Activated CD4-positive, alpha-beta T cell treated with anti-CD3 and anti-CD28 coated beads, Interleukin-2, amount 10 ng/mL, durations not matched to agents 24 days and 14 days (primary cell): ENCODE data around the gene VHLL. TPM values are rescaled to one million over a fixed set of nuclear protein-coding genes. Genes with fewer than 3 reads are reported as not detected.

Experiments used
- DNase-seq: peaks from one replicate; pipeline ENCODE4 v3.0.0; 2022
- H3K27ac Mint-ChIP-seq: one replicate; pipeline ENCODE4 v1.8.0; 2022; ENCODE audit warnings: mild to moderate bottlenecking, mixed read lengths
- H3K27me3 Mint-ChIP-seq: one replicate; pipeline ENCODE4 v1.8.0; 2022; ENCODE audit warnings: mixed read lengths
- H3K36me3 Mint-ChIP-seq: one replicate; pipeline ENCODE4 v1.8.0; 2022; ENCODE audit warnings: low read depth, mild to moderate bottlenecking, mixed read lengths
- H3K4me1 Mint-ChIP-seq: one replicate; pipeline ENCODE4 v1.8.0; 2021; ENCODE audit warnings: mixed read lengths
- H3K4me3 Mint-ChIP-seq: one replicate; pipeline ENCODE4 v1.8.0; 2022; ENCODE audit warnings: mild to moderate bottlenecking, moderate library complexity, mixed read lengths
- H3K9me3 Mint-ChIP-seq: one replicate; pipeline ENCODE4 v1.8.0; 2021; ENCODE audit warnings: mixed read lengths
- intact Hi-C: fragments of 100-400 bp; cut with micrococcal nuclease; formaldehyde crosslinking; loops from one replicate; pipeline ENCODE4 v1.15.1; 2023
- total RNA-seq: library from RNA; stranded (reverse); gene quantifications from 2 replicates; pipeline ENCODE4 v1.2.3, GENCODE V29; 2022

VHLL gene
- total RNA-seq, 1 donor from 2014 or later = 0.54 TPM

DNA sequence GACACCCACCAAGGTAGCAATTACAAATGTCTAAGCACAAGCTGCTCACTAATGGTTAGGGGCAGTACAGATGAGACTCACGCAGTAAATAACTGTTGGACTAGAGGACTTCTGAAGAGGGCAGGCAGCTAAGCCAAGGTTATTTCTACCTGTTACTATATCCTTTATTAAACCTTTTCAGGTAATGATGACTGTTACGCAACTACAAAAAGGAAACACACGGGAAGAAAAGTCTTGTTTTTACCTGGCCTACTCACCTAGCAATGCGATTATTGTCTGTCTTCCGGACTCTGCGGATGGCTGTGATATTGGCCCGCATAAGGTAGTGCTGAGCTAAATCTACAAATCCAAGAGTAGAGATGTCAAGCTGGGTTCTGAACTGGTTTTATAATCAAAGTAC is 17.8 kb upstream of the VHLL start:
- Mint-ChIP-seq H3K36me3 (peaks cover 75% of the 10 kb centered on the region), H3K27me3 (no peaks in the 10 kb centered on the region), H3K4me3 (no peak overlapping the region), H3K4me1 (no peaks in the 10 kb centered on the region), H3K9me3 (no peaks in the 10 kb centered on the region), H3K27ac (no peak overlapping the region)
- no peak for DNase-seq
- intact Hi-C loops = loop anchor here (5.0 kb wide), 1 partner anchor 170 kb away; no protein-coding TSS in a partner anchor

DNA sequence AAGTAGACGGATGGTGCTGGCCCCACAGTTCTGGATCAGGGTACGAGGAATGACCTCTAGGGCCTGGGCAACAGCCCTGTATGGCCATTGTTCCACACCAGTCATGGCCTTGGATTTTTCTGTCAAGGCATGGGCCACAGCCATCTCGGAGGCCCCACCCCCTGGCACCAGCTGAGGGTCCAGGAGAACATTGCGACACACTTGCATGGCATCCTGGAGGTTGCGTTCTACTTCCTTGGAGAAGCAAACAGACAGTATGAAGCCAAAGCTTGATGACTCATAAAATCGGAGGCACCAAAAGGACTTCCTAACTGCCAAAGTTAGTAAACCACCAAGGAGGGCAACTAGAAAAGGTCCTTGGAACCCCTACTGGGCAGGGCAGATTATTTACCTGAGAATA is 11.9 kb upstream of the VHLL start:
- no peak for DNase-seq
- Mint-ChIP-seq H3K36me3 (peaks cover 62% of the 10 kb centered on the region), H3K9me3 (no peaks in the 10 kb centered on the region), H3K27ac (no peak overlapping the region), H3K4me3 (no peak overlapping the region), H3K4me1 (no peaks in the 10 kb centered on the region), H3K27me3 (no peaks in the 10 kb centered on the region)
- intact Hi-C loops = no loop called here

DNA sequence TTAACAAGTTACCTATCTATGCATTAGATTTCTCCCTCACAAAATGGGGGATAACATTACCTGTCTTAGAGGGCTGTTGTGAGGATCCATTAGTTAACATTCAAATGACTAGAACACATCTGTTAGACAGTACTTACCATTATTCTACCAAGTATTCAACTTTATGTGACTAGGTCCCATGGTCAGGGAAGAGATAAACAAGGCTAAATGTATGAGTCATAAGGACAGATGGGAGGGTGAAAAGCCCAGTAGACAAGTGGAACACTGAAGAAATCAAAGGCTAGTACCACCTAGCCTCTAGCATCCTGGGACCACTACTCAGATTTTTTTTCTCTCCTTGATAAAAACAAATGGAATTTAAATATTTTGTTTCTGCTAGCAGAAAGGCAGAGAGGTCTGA is 9.0 kb upstream of the VHLL start:
- Mint-ChIP-seq H3K4me1 (no peaks in the 10 kb centered on the region), H3K27ac (no peak overlapping the region)
- intact Hi-C loops = no loop called here

DNA sequence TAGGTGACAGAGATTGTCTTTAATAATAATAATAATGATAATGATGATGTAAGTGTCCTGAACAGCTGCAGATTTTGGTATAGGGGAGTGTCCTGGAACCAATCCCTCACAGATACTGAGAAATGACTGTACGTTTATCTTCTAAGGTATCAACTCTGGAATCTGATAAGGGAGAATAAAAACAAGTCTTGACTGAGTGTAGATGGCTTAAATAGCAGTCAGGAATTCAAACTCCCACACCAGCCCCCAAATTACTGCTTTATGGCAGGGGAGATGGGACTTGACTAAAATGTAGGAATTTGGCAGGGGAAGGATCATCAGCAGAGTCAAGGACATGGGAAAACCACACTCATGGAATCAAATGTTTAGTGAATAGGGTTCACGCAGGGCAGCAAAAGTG is 6.1 kb upstream of the VHLL start:
- Mint-ChIP-seq H3K36me3 (peaks cover 27% of the 10 kb centered on the region), H3K27me3 (no peaks in the 10 kb centered on the region), H3K9me3 (no peaks in the 10 kb centered on the region), H3K4me1 (no peaks in the 10 kb centered on the region), H3K27ac (no peak overlapping the region), H3K4me3 (no peak overlapping the region)
- intact Hi-C loops = no loop called here
- no peak for DNase-seq

More for the DNA sequence above, 9.0 kb upstream of the VHLL start:
- no peak for DNase-seq
- no peaks in the 10 kb centered on the region for H3K27me3 Mint-ChIP-seq
- no peak overlapping the region for H3K4me3 Mint-ChIP-seq
- peaks cover 44% of the 10 kb centered on the region for H3K36me3 Mint-ChIP-seq
- H3K9me3 Mint-ChIP-seq = no peaks in the 10 kb centered on the region

DNA sequence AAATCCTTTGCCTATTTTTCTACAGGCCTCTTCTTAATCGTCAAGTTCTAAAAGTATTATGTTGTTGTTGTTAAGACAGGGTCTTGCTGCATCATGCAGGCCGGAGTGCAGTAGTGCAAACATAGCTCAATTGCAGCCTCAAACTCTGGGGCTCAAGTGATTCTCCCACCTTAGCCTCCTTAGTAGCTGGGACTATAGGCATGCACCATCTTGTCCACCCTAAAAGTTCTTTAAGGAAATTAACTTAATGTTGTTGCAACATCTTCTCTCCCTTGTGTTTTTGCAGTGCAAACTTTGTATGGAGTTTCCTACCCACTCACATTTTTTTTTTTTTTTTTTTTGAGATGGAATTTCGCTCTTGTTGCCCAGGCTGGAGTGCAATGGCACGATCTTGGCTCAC is 4.1 kb upstream of the VHLL start:
- no peaks in the 10 kb centered on the region for H3K27me3 Mint-ChIP-seq
- DNase-seq = no peak
- intact Hi-C loops = no loop called here
- H3K4me3 Mint-ChIP-seq = no peak overlapping the region
- H3K4me1 Mint-ChIP-seq = no peaks in the 10 kb centered on the region
- H3K27ac Mint-ChIP-seq = no peak overlapping the region
- no peaks in the 10 kb centered on the region for H3K9me3 Mint-ChIP-seq
- H3K36me3 Mint-ChIP-seq = peaks cover 14% of the 10 kb centered on the region

DNA sequence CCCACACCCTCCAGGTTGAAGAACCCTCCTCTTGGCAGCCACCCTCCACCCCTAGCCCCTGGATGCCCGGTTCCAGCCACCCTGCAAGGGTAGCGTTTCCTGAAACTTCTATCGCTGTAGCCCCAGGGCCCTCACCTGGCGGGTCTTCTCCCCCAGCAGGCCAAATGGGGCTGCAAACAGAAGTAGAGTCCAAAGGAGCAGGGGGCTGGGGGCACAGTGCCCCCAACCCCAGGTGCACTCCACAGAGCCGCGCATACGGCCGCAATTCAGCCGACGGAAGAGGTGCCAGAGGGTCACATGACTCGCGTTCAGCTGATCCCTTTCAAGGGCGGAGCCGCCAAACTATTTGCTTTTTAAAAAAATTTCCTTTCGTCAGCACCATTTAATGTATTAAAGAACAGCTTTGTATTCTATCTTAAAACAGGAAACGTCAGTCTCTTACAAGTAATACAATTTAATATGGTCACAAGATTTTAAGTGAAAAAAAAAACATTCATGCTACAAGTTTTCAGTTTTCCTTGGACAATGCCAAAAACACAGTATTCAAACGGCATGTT is 3.6 kb downstream of the VHLL start, which contains the start of gene GLMP:
Gene GLMP, minus strand, starts transcription at position 289 of the 557 bp plus-strand sequence. Its CDS starts 34 bp downstream, at position 255.
- peaks cover 18% of the 10 kb centered on the region for H3K4me1 Mint-ChIP-seq
- H3K27me3 Mint-ChIP-seq = no peaks in the 10 kb centered on the region
- H3K4me3 Mint-ChIP-seq = peak within 1 kb of the TSS; percentile 93
- peak within 1 kb of the TSS; percentile 74 for H3K27ac Mint-ChIP-seq
- peak; percentile 88 for DNase-seq
- H3K9me3 Mint-ChIP-seq = no peaks in the 10 kb centered on the region
- H3K36me3 Mint-ChIP-seq = peaks cover 4% of the 10 kb centered on the region
- intact Hi-C loops = loop anchor here (1.0 kb wide), 1 partner anchor 12 kb away; no protein-coding TSS in a partner anchor

DNA sequence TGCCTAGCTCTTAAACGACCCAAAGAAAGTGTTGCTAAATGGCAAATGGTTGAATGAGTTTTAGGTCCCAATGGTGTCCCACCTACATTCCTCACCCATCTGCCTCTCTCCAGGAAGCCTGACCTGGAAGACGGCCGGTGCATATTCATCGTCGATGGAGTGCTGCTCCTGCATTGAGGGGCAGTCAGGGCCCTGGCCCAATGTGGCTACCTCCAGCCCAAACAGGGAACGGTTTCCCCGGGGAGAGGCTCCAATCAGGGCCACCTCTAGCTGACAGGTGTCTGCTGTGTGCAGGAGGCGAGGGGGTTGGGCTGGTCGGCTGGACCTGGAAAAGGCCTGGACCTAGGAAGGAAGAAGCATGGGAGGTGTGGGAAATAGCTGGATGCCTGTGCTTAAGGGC is 5.2 kb downstream of the VHLL start:
- no peak overlapping the region for H3K27ac Mint-ChIP-seq
- H3K36me3 Mint-ChIP-seq = peaks cover 6% of the 10 kb centered on the region
- H3K4me1 Mint-ChIP-seq = peaks cover 18% of the 10 kb centered on the region
- intact Hi-C loops = no loop called here
- H3K4me3 Mint-ChIP-seq = no peak overlapping the region
- DNase-seq = no peak
- no peaks in the 10 kb centered on the region for H3K27me3 Mint-ChIP-seq
- H3K9me3 Mint-ChIP-seq = no peaks in the 10 kb centered on the region

DNA sequence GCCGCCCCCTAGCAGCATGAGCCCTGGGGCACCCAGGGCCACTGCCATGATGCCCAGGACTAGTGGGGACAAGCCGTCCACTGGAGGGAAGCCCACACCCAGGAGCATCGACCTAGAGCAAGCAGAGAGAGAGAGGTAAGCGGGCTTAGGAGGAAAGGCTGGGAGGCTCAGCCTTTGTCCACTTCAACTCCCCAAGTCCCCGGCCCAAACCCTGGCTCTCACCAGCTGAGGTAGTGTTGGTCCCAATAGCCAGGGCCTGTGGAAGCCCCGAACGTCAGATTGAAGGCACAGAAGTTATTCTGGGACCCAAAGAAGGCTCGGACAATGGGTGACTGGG is 6.0 kb downstream of the VHLL start:
- intact Hi-C loops = no loop called here
- no peak overlapping the region for H3K27ac Mint-ChIP-seq
- H3K4me1 Mint-ChIP-seq = peaks cover 18% of the 10 kb centered on the region
- H3K27me3 Mint-ChIP-seq = no peaks in the 10 kb centered on the region
- no peaks in the 10 kb centered on the region for H3K9me3 Mint-ChIP-seq
- no peak overlapping the region for H3K4me3 Mint-ChIP-seq
- DNase-seq = no peak
- H3K36me3 Mint-ChIP-seq = peaks cover 9% of the 10 kb centered on the region

DNA sequence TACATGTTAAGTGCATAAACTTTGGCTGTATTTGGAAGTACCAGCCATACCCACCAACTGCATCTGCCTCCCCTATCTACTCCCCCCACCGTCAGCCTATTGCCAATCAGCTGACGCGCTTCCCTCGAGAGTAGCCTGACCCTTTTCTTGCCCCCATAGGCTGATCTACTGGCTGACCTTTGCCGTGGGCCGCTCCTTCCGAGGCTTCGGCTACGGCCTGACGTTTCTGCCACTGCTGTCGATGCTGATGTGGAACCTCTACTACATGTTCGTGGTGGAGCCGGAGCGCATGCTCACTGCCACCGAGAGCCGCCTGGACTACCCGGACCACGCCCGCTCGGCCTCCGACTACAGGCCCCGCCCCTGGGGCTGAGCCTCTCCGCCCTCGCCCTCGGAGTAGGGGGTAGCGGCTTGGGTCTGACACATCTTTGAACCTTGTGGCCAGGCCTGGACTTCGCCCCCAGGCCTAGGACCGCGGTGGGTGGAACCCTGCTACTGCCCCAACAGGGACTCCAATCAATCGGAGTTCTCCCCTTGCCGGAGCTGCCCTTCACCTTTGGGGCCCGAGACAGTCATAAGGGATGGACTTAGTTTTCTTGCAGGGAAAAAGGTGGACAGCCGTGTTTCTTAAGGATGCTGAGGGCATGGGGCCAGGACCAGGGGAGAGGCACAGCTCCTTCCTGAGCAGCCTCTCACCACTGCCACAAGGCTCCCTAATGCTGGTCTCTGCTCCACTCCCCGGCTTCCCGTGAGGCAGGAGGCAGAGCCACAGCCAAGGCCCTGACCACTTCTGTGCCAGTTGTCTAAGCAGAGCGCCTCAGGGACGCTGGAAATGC is 7.7 kb downstream of the VHLL start:
- H3K27me3 Mint-ChIP-seq = no peaks in the 10 kb centered on the region
- intact Hi-C loops = no loop called here
- H3K36me3 Mint-ChIP-seq = peaks cover 9% of the 10 kb centered on the region
- peak overlapping the region; percentile 50 for H3K4me3 Mint-ChIP-seq
- peak; percentile 67 for DNase-seq
- H3K9me3 Mint-ChIP-seq = no peaks in the 10 kb centered on the region
- no peak overlapping the region for H3K27ac Mint-ChIP-seq
- H3K4me1 Mint-ChIP-seq = peaks cover 18% of the 10 kb centered on the region

DNA sequence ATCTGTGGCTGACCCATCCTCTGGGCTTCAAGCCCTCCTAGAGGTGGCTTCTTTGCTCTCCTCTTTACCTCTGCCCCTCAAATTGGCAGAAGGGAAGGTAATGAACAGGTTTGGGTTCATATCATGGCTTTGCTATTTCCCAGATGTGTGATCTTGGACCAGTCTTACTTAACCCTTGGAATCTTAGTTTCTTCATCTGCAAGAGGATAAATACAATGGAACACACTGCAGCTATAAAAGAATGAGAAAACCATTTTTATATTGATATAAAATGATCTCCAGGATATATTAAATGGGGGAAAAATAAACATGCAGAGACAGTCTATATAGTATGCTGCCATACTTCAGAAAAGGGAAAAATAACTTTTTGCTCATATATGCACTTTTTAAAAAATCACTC is 9.2 kb downstream of the VHLL start:
- Mint-ChIP-seq H3K4me1 (peaks cover 10% of the 10 kb centered on the region), H3K27ac (no peak overlapping the region), H3K27me3 (no peaks in the 10 kb centered on the region), H3K9me3 (no peaks in the 10 kb centered on the region), H3K4me3 (no peak overlapping the region), H3K36me3 (peaks cover 11% of the 10 kb centered on the region)
- intact Hi-C loops = no loop called here
- no peak for DNase-seq

DNA sequence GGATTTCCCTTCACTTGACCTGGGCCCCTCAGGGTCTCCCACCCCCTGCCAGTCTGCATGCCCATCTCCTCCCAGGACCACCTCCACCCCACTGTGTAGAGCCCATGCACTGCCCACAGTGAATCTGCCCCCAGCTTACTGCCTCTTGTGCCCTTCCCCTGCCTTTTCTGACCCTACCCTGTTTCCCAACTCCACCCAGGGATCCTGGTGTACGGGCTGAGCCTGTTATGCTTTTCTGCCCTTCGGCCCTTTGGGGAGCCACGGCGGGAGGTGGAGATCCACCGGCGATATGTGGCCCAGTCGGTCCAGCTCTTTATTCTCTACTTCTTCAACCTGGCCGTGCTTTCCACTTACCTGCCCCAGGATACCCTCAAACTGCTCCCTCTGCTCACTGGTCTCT is 13.0 kb downstream of the VHLL start:
- H3K4me3 Mint-ChIP-seq = no peak overlapping the region
- H3K27ac Mint-ChIP-seq = no peak overlapping the region
- intact Hi-C loops = no loop called here
- no peak for DNase-seq
- H3K4me1 Mint-ChIP-seq = peaks cover 28% of the 10 kb centered on the region
- H3K27me3 Mint-ChIP-seq = no peaks in the 10 kb centered on the region
- H3K36me3 Mint-ChIP-seq = peaks cover 9% of the 10 kb centered on the region
- no peaks in the 10 kb centered on the region for H3K9me3 Mint-ChIP-seq

DNA sequence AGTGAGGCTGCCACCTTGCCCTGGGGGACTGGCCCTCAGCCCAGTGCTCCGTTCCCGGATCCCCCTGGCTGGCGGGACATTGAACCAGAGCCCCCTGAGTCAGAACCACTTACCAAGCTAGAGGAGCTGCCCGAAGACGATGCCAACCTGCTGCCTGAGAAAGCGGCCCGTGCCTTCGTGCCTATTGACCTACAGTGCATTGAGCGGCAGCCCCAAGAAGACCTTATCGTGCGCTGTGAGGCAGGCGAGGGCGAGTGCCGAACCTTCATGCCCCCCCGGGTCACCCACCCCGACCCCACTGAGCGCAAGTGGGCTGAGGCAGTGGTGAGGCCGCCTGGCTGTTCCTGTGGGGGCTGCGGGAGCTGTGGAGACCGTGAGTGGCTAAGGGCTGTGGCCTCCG is 13.7 kb downstream of the VHLL start:
- no peaks in the 10 kb centered on the region for H3K9me3 Mint-ChIP-seq
- DNase-seq = no peak
- peaks cover 34% of the 10 kb centered on the region for H3K4me1 Mint-ChIP-seq
- H3K36me3 Mint-ChIP-seq = peaks cover 9% of the 10 kb centered on the region
- H3K27ac Mint-ChIP-seq = no peak overlapping the region
- no peak overlapping the region for H3K4me3 Mint-ChIP-seq
- no peaks in the 10 kb centered on the region for H3K27me3 Mint-ChIP-seq
- intact Hi-C loops = no loop called here

DNA sequence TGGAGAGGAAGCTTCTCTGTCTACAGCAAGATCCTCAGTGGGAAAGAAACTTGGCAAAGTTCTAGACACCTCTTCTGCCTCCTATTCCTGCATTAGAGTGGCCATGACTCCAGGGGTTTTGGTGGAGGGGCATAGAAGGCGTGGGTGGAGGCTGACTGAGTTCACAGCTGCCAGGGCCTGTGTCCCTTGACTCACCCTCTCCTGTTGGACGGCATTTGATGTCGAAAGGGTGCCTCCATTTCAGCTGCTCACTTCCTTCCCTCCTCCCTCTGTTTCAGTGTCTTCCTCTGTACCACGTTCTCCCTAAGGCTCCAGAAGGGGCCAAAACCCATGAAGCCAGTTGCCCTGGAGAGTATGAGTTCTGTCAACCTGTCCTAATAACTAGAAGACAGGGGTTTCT is 14.3 kb downstream of the VHLL start:
- no peak overlapping the region for H3K27ac Mint-ChIP-seq
- H3K27me3 Mint-ChIP-seq = no peaks in the 10 kb centered on the region
- intact Hi-C loops = no loop called here
- DNase-seq = no peak
- H3K4me3 Mint-ChIP-seq = no peak overlapping the region
- peaks cover 9% of the 10 kb centered on the region for H3K36me3 Mint-ChIP-seq
- no peaks in the 10 kb centered on the region for H3K9me3 Mint-ChIP-seq
- H3K4me1 Mint-ChIP-seq = peaks cover 38% of the 10 kb centered on the region

DNA sequence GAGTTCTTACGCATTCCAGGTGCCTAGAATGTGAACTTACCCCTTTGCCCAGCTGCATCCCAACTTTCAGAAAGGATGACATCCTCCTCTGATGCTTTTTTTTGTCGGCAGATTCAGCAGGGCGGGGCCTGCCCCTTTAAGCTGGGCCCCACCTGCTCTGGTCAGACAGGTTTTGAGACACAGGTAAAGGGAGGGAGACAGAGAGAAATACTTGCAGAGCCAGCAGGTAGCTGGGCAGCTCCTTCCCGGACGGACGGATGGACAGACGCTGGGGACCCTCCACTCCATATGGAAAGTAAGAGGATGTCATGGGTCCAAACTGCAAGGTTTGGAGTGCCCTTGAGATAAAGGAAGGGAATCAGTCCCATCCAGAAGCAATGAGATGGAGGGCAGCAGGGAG is 15.0 kb downstream of the VHLL start, which contains the start of gene TMEM79:
Gene TMEM79, plus strand, starts transcription at position 214 of the 400 bp plus-strand sequence. CDS start 902 bp downstream, outside the sequence.
- peaks cover 38% of the 10 kb centered on the region for H3K4me1 Mint-ChIP-seq
- peaks cover 8% of the 10 kb centered on the region for H3K36me3 Mint-ChIP-seq
- H3K4me3 Mint-ChIP-seq = peak within 1 kb of the TSS; percentile 93
- DNase-seq = no peak
- no peaks in the 10 kb centered on the region for H3K27me3 Mint-ChIP-seq
- no peaks in the 10 kb centered on the region for H3K9me3 Mint-ChIP-seq
- H3K27ac Mint-ChIP-seq = peak within 1 kb of the TSS; percentile 96
- intact Hi-C loops = no loop called here
